Measurements from ENCODE around the gene CFAP221. TPM values are rescaled to one million over a fixed set of nuclear protein-coding genes. Genes with fewer than 3 reads are reported as not detected.

Gene CFAP221
- total RNA-seq, 2 experiments from 2014 or later: not detected

GRCh38 chr2:119536211-119536610 lies 8.0 kb upstream of the CFAP221 start:
- intact Hi-C loops (cut with micrococcal nuclease; ENCODE audit: unreplicated experiment): no loop called here
- H3K4me1 ChIP-seq (ENCODE audit: insufficient read depth, low read length, poor library complexity, severe bottlenecking): no peaks in the 10 kb centered on the region
- H3K9me2 ChIP-seq (ENCODE audit: insufficient read depth, low read length): no peaks in the 10 kb centered on the region
- H3K36me3 ChIP-seq (ENCODE audit: insufficient read depth, low read length): no peaks in the 10 kb centered on the region
- H2AFZ ChIP-seq (ENCODE audit: low read length): no peak overlapping the region
- ChIA-PET CTCF (ENCODE audit: unreplicated experiment) (no interaction called here), POLR2A (no interaction called here)
- no peak overlapping the region for H3K4me2 ChIP-seq (ENCODE audit: low read length)
- no TSS peak for BruUV-seq (replicated peaks)
- H3K9me3 ChIP-seq (ENCODE audit: low read length): peaks cover 11% of the 10 kb centered on the region; the same call in 1 of the 2 replicates
- TF ChIP-seq EZH2phosphoT487 (IDR thresholded peaks at IDR 0.05; ENCODE audit: borderline replicate concordance, low read depth, low read length): no peak
- TF ChIP-seq CTCF (conservative IDR thresholded peaks at IDR 0.05; ENCODE audit: low read length): no peak
- H4K20me1 ChIP-seq (ENCODE audit: insufficient read depth, low read length): no peaks in the 10 kb centered on the region
- H3K27ac ChIP-seq (ENCODE audit: low read depth, low read length, poor library complexity, severe bottlenecking): no peak overlapping the region
- no peak for DNase-seq (ENCODE audit: low spot score)
- H3K4me3 ChIP-seq (ENCODE audit: low read depth, low read length, poor library complexity, severe bottlenecking): no peak overlapping the region
- no peaks in the 10 kb centered on the region for H3K79me2 ChIP-seq (ENCODE audit: insufficient read depth, low read depth, low read length)

GRCh38 chr2:119536707-119537106 lies 7.5 kb upstream of the CFAP221 start:
- CTCF ChIA-PET (ENCODE audit: unreplicated experiment): no interaction called here

More at GRCh38 chr2:119536707-119537106, 7.5 kb upstream of the CFAP221 start:
- H4K20me1 ChIP-seq (ENCODE audit: insufficient read depth, low read length): no peaks in the 10 kb centered on the region
- H3K36me3 ChIP-seq (ENCODE audit: insufficient read depth, low read length): no peaks in the 10 kb centered on the region
- H3K4me2 ChIP-seq (ENCODE audit: low read length): no peak overlapping the region
- no peak overlapping the region for H3K4me3 ChIP-seq (ENCODE audit: low read depth, low read length, poor library complexity, severe bottlenecking)
- no peaks in the 10 kb centered on the region for H3K9me2 ChIP-seq (ENCODE audit: insufficient read depth, low read length)
- BruUV-seq (replicated peaks): no TSS peak
- peaks cover 11% of the 10 kb centered on the region; the same call in 1 of the 2 replicates for H3K9me3 ChIP-seq (ENCODE audit: low read length)
- no peak for TF ChIP-seq CTCF (conservative IDR thresholded peaks at IDR 0.05; ENCODE audit: low read length)
- TF ChIP-seq EZH2phosphoT487 (IDR thresholded peaks at IDR 0.05; ENCODE audit: borderline replicate concordance, low read depth, low read length): no peak
- H3K27ac ChIP-seq (ENCODE audit: low read depth, low read length, poor library complexity, severe bottlenecking): no peak overlapping the region
- POLR2A ChIA-PET: no interaction called here
- no peaks in the 10 kb centered on the region for H3K4me1 ChIP-seq (ENCODE audit: insufficient read depth, low read length, poor library complexity, severe bottlenecking)
- H3K79me2 ChIP-seq (ENCODE audit: insufficient read depth, low read depth, low read length): no peaks in the 10 kb centered on the region
- intact Hi-C loops (cut with micrococcal nuclease; ENCODE audit: unreplicated experiment): no loop called here
- H2AFZ ChIP-seq (ENCODE audit: low read length): no peak overlapping the region
- no peak for DNase-seq (ENCODE audit: low spot score)
